B cell (primary cell): Measurements from ENCODE around the gene TRIM61. TPM values are rescaled to one million over a fixed set of nuclear protein-coding genes. Genes with fewer than 3 reads are reported as not detected.
"Not testable (repeated sequence)": the region's sequence is repeated elsewhere in the genome, so short reads cannot be mapped to it uniquely, and the experiment has no call there.

Source experiments
- ATAC-seq: fragments of 200-7000 bp; cut with Tn5 transposase; one replicate; pipeline ENCODE4 v1.10.0; 2021; ENCODE audit warnings: low read depth, mild to moderate bottlenecking, moderate number of reproducible peaks, moderate library complexity
- CTCF ChIA-PET: fragments of 350-600 bp; sonication (Branson Sonifier 250); formaldehyde crosslinking; loops from one replicate; lab custom pipeline; 2021; ENCODE audit warnings: antibody characterized with exemption, inconsistent platforms; lab: Charles Lee
- POLR2A ChIA-PET: fragments of 350-600 bp; sonication (Branson Sonifier 250); formaldehyde crosslinking; loops from one replicate; lab custom pipeline; 2021; ENCODE audit warnings: antibody characterized with exemption; lab: Charles Lee
- DNase-seq: peaks from one replicate; pipeline ENCODE4 v3.0.0; 2013
- H2AFZ ChIP-seq: 2 replicates; pipeline ENCODE4 v1.6.1; 2012; ENCODE audit warnings: mild to moderate bottlenecking, low read depth, low read length; ENCODE audit not compliant: insufficient read depth, poor library complexity, severe bottlenecking
- H3K27ac ChIP-seq, 2 donors: 1 replicate in 1 of 2; 2 replicates in 1 of 2; pipeline ENCODE4 v1.5.1; 2012 to 2013; ENCODE audit warnings: low read length in 2 of 2, mild to moderate bottlenecking in 2 of 2, moderate library complexity in 1 of 2
- H3K27me3 ChIP-seq, 4 experiments: fragments of 200-600 bp in 1 of 4; sonication (generic) in 1 of 4; replicated peaks in 1 of 4; 1 replicate in 2 of 4; 2 replicates in 2 of 4; pipeline versions ENCODE4 v1.6.1 to v1.7.0; 2013 to 2016; ENCODE audit warnings: low read length in 3 of 4, mild to moderate bottlenecking in 2 of 4, mixed read lengths in 1 of 4, moderate library complexity in 1 of 4; ENCODE audit not compliant: insufficient read depth in 4 of 4, control insufficient read depth in 3 of 4; ENCODE audit errors: control extremely low read depth in 1 of 4
- H3K36me3 ChIP-seq, 2 experiments: replicated peaks in 1 of 2; 1 replicate in 1 of 2; 2 replicates in 1 of 2; pipeline versions ENCODE4 v1.6.1 to v1.7.1; 2013; ENCODE audit warnings: low read length in 1 of 2; ENCODE audit not compliant: insufficient read depth in 2 of 2, control insufficient read depth in 1 of 2; ENCODE audit errors: control extremely low read depth in 1 of 2, extremely low read depth in 1 of 2
- H3K4me1 ChIP-seq, 2 donors: fragments of 200-600 bp in 1 of 2; sonication (generic) in 1 of 2; 1 replicate in 1 of 2; 2 replicates in 1 of 2; pipeline versions ENCODE4 v1.5.1 to v1.6.1; 2013 to 2017; ENCODE audit warnings: low read length in 2 of 2; ENCODE audit not compliant: control insufficient read depth in 2 of 2, insufficient read depth in 2 of 2
- H3K4me2 ChIP-seq: replicated peaks from 2 replicates; pipeline ENCODE3; 2012; ENCODE audit warnings: mild to moderate bottlenecking, low read depth, low read length; ENCODE audit not compliant: poor library complexity, severe bottlenecking
- H3K4me3 ChIP-seq, 5 experiments: fragments of 200-600 bp in 1 of 5; sonication (generic) in 1 of 5; 1 replicate in 3 of 5; 2 replicates in 2 of 5; pipeline versions ENCODE4 v1.5.1 to v1.7.0; 2011 to 2016; ENCODE audit warnings: low read length in 4 of 5, mild to moderate bottlenecking in 4 of 5, low read depth in 2 of 5, control low read depth in 1 of 5, moderate library complexity in 1 of 5; ENCODE audit not compliant: insufficient read depth in 1 of 5; ENCODE audit errors: control extremely low read depth in 1 of 5, extremely low read depth in 1 of 5
- H3K79me2 ChIP-seq: fragments of 200-600 bp; sonication (generic); one replicate; pipeline ENCODE4 v1.6.0; 2016; ENCODE audit warnings: low read length; ENCODE audit not compliant: control insufficient read depth, insufficient read depth
- H3K9ac ChIP-seq: fragments of 200-600 bp; sonication (generic); 2 replicates; pipeline ENCODE4 v1.6.1; 2017; ENCODE audit warnings: mild to moderate bottlenecking, low read length, moderate library complexity
- H3K9me3 ChIP-seq, 3 donors: one replicate each; pipeline versions ENCODE4 v1.6.1 to v1.7.1; 2013; ENCODE audit warnings: low read length in 2 of 3; ENCODE audit not compliant: control insufficient read depth in 2 of 3, insufficient read depth in 1 of 3; ENCODE audit errors: control extremely low read depth in 1 of 3
- H4K20me1 ChIP-seq: 2 replicates; pipeline ENCODE4 v1.6.0; 2012; ENCODE audit warnings: mild to moderate bottlenecking, low read length; ENCODE audit not compliant: insufficient read depth, control insufficient read depth, poor library complexity, severe bottlenecking
- H3K27ac Mint-ChIP-seq: one replicate; pipeline ENCODE4 v1.8.0; 2021; ENCODE audit warnings: mixed read lengths
- H3K27me3 Mint-ChIP-seq: one replicate; pipeline ENCODE4 v1.8.0; 2021; ENCODE audit warnings: mixed read lengths
- H3K4me1 Mint-ChIP-seq: one replicate; pipeline ENCODE4 v1.8.0; 2021; ENCODE audit warnings: mixed read lengths
- H3K4me3 Mint-ChIP-seq: one replicate; pipeline ENCODE4 v1.8.0; 2021; ENCODE audit warnings: mixed read lengths
- H3K9me3 Mint-ChIP-seq: one replicate; pipeline ENCODE4 v1.8.0; 2022; ENCODE audit warnings: mixed read lengths; ENCODE audit not compliant: insufficient read depth
- CTCF ChIP-seq: fragments of 200-600 bp; IDR thresholded peaks from one replicate; pipeline ENCODE4 v1.8.0; 2022; ENCODE audit warnings: antibody characterized with exemption, mild to moderate bottlenecking
- EZH2 ChIP-seq: IDR thresholded peaks from 2 replicates; pipeline ENCODE4 v1.6.1; 2012; ENCODE audit warnings: borderline replicate concordance, low read depth, mild to moderate bottlenecking, moderate library complexity, low read length; ENCODE audit not compliant: insufficient read depth, poor library complexity, severe bottlenecking
- WGBS: methylation state at CpG from one replicate; pipeline ENCODE4 v1.1.5; 2013; ENCODE audit warnings: missing lambda C conversion rate; ENCODE audit not compliant: insufficient coverage; 5-methylcytosine and 5-hydroxymethylcytosine counted together
- intact Hi-C: fragments of 100-400 bp; cut with micrococcal nuclease; formaldehyde crosslinking; loops from one replicate; pipeline ENCODE4 v1.10.0; 2022
- polyA plus RNA-seq: library from polyadenylated mRNA; depleted of rRNA; stranded (reverse); fragments of >200 nt; gene quantifications from 2 replicates; pipeline ENCODE4 v1.2.3, GENCODE V29; 2012
- total RNA-seq, 2 donors: library from RNA; stranded (reverse); fragments of 120-200 nt in 1 of 2; gene quantifications; 1 replicate in 1 of 2; 2 replicates in 1 of 2; pipeline versions ENCODE4 v1.2.3 to v1.2.4, GENCODE V29; 2013 to 2022

Gene TRIM61
- total and polyA plus RNA-seq, 2 donors (not counting 1 experiment from before 2014, with no cell fraction given), result 0.16 to 2.2 TPM

GRCh38 chr4:165005352-165005925 is 28.0 kb upstream of the TRIM61 start:
- 83% methylated on average over 3 of the region's 6 CpGs for WGBS
- Histone ChIP-seq H3K27ac (no peak overlapping the region), H3K79me2 (no peaks in the 10 kb centered on the region), H3K36me3 (no peaks in the 10 kb centered on the region), H3K27me3 (no peaks in the 10 kb centered on the region), H3K4me3 (no peak overlapping the region), H3K9ac (no peak overlapping the region), H2AFZ (no peak overlapping the region), H3K4me2 (no peak overlapping the region), H4K20me1 (no peaks in the 10 kb centered on the region), H3K4me1 (no peaks in the 10 kb centered on the region), H3K9me3 (no peaks in the 10 kb centered on the region)
- Mint-ChIP-seq H3K9me3 (no peaks in the 10 kb centered on the region), H3K4me1 (no peaks in the 10 kb centered on the region), H3K27me3 (peaks cover 14% of the 10 kb centered on the region), H3K4me3 (no peak overlapping the region), H3K27ac (no peak overlapping the region)
- DNase-seq, result no peak
- ChIA-PET CTCF (no interaction called here), POLR2A (no interaction called here)
- TF ChIP-seq EZH2, result no peak
- no peak for TF ChIP-seq CTCF
- intact Hi-C loops, result no loop called here
- no peak for ATAC-seq

DNA sequence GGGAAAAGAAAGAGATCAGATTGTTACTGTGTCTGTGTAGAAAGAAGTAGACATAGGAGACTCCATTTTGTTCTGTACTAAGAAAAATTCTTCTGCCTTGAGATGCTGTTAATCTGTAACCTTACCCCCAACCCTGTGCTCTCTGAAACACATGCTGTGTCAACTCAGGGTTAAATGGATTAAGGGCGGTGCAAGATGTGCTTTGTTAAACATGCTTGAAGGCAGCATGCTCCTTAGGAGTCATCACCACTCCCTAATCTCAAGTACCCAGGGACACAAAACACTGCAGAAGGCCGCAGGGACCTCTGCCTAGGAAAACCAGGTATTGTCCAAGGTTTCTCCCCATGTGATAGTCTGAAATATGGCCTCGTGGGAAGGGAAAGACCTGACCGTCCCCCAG is 24.5 kb upstream of the TRIM61 start:
- intact Hi-C loops, DNase-seq, H3K36me3 ChIP-seq, H3K9ac ChIP-seq, ATAC-seq, H3K4me2 ChIP-seq, H3K9me3 Mint-ChIP-seq, H3K4me1 ChIP-seq, H3K27me3 ChIP-seq, H2AFZ ChIP-seq, H3K9me3 ChIP-seq, H3K4me3 ChIP-seq, H3K79me2 ChIP-seq, H3K27ac Mint-ChIP-seq, CTCF ChIA-PET, H4K20me1 ChIP-seq, H3K4me3 Mint-ChIP-seq, POLR2A ChIA-PET, H3K27ac ChIP-seq, H3K4me1 Mint-ChIP-seq: not testable (repeated sequence)
- WGBS, result no CpG with 5 or more reads among the region's 4 CpGs
- H3K27me3 Mint-ChIP-seq, result peaks cover 21% of the 10 kb centered on the region

DNA sequence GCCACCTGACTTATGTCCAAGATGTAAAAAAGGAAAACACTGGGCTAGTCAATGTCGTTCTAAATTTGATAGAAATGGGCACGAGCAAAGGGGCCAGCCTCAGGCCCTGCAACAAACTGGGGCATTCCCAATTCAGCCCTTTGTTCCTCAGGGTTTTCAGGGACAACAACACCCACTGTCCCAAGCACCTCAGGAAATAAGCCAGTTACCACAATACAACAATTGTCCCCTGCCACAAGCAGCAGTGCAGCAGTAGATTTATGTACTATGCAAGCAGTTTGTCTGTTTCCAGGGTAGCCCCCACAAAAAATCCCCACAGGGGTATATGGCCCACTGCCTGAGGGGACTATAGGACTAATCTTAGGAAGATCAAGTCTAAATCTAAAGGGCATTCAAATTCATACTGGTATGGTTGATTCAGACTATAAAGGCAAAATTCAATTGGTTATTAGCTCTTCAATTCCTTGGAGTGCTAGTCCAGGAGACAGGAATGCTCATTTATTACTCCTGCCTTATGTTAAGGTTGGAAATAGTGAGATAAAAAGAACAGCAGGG is 21.1 kb upstream of the TRIM61 start:
- not testable (repeated sequence) for ATAC-seq
- CTCF ChIA-PET, result interaction anchor here (0.8 kb wide), 1 partner anchor 218 kb away, joined by 3 read pairs; no protein-coding TSS in a partner anchor
- whole genome bisulfite sequencing, result 50% methylated on average over 1 of the region's 2 CpGs

More for the DNA sequence above, 21.1 kb upstream of the TRIM61 start:
- H3K27ac Mint-ChIP-seq, H3K9ac ChIP-seq, intact Hi-C loops, POLR2A ChIA-PET, H3K4me2 ChIP-seq, H4K20me1 ChIP-seq, H3K4me3 ChIP-seq, H3K4me3 Mint-ChIP-seq, H3K9me3 Mint-ChIP-seq, H3K79me2 ChIP-seq, H3K27me3 ChIP-seq, H3K4me1 Mint-ChIP-seq, H3K27ac ChIP-seq, H3K4me1 ChIP-seq, DNase-seq, H3K36me3 ChIP-seq, H3K9me3 ChIP-seq, H2AFZ ChIP-seq: not testable (repeated sequence)
- H3K27me3 Mint-ChIP-seq, result peaks cover 22% of the 10 kb centered on the region
